Hindlimb muscle (tissue), 1 donor: ENCODE results near the gene RAB30. TPM values are rescaled to one million over a fixed set of nuclear protein-coding genes. Genes with fewer than 3 reads are reported as not detected.

Source experiments
- DNase-seq: peaks from one replicate; pipeline ENCODE4 v3.0.0-alpha.2; 2013
- polyA plus RNA-seq: library from polyadenylated mRNA; unstranded; fragments of 120-200 nt; gene quantifications from one replicate; pipeline ENCODE4 v1.2.1, GENCODE V29; 2013; ENCODE audit not compliant: insufficient read length

The RAB30 gene
- polyA plus RNA-seq = 13.9 TPM

- peak; percentile 99 for DNase-seq
Measured at GRCh38 chr11:83071567-83072349, at the start of gene RAB30. RAB30 (minus strand) TSS chr11:83071897; CDS start chr11:82997316, 74,581 bp downstream.

- no peak for DNase-seq
Measured at GRCh38 chr11:83120327-83120726, 48.6 kb upstream of the RAB30 start.

- DNase-seq = no peak
Measured at GRCh38 chr11:83119216-83119615, 47.5 kb upstream of the RAB30 start.

GRCh38 chr11:83118814-83119213 is 47.1 kb upstream of the RAB30 start:
- no peak for DNase-seq

DNA sequence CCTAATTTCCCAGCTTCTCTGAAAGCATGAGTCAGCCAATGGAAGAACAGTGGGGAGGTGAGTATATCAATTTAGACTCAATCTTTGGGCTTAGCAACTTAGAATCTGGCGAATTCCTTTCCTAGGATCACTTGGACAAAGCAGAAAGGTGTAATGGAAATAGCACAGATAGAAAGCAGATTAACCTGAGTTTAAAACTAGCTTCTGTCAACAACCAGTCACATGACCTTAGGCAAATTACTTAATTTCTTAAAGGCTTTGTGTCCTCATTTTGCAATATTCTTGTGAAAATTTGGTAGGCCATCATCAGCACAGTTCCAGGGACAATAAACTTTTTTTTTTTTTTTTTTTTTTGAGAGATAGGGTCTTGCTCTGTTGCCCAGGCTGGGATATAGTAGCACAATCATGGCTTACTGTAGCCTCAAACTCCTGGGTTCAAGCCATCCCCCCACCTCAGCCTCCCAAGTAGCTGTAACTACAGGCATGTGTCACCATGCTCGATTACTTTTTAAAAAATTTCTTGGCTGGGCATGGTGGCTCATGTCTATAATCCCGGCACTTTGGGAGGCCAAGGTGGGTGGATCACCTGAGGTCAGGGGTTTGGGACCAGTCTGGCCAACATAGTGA is 44.4 kb upstream of the RAB30 start:
- DNase-seq = no peak

DNA sequence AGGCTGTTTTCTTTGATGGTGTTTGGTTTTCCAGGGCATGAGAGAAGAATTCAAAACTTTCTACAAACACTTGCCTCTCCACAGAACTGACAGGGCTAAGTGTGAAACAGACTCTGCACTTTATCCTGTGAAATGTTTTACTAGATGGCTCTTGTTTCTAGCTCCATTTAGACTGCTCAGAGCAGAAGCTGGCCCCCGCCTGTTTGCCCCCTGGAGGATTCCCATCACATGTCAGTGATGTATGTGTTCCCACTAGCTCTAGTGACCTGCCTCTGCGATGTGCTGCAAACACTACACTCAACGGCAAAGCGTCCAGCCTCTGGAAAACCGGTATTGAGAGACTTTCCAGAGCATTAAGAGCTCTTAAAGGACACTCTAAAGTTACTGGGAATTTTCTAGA is 43.9 kb upstream of the RAB30 start:
- peak; percentile 5 for DNase-seq

DNA sequence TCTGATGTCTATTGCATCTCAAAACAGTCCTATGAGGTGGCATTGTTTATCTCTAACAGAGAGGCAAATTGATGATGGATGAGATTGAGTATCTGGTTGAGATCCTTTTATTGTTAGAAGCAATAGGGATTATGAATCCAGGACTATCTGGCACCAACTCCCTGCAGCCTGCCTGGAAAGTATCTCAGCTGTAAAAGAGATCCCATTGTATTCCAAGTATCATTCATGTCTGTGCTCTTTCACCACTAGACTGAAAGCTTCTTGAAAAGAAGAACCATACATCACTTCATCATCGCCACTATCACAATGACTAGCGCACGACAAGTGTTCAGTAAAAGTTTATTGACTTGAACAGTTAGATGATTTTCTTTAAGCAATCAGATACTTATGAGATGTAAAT is 43.3 kb upstream of the RAB30 start:
- DNase-seq = no peak

DNA sequence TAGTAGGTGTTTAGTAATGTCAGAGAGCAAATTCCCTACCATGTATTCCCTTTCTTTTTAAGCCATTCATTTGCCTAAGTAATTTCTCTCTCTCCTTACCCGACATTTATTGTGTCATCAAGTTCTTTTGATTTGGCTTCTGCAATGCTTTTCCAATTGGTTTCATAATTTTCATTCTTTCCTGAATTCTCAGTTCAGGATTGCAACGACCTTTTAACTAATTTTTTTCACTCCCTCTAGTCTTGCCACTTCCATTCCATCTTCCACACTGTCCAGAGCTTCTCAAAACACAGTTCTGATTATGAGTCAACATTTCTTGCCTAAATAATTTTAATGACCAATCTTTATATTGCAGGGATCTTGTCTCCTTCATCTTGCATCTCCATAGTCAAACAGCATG is 41.2 kb upstream of the RAB30 start:
- no peak for DNase-seq

GRCh38 chr11:83105168-83105567 is 33.5 kb upstream of the RAB30 start:
- no peak for DNase-seq

DNA sequence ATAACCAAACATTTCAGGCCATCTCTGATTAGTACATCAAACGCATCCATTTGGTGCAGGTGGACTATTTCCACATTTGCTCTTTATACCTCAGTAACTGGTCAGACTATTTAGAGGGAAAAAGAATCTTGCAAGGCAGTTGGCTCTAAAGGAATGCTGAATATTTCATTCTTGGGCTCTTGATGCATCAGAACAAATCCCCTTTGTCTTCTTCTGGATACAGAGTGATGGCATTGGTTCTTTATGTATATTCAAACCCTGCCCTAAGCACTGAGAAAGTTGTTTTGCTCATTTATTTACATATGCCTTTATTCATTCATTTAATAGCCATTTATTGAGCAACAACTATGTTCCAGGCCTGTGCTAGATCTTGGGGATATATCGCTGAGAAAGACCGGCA is 31.1 kb upstream of the RAB30 start:
- no peak for DNase-seq

- DNase-seq = no peak
Measured at GRCh38 chr11:83097429-83098075, 25.9 kb upstream of the RAB30 start.

GRCh38 chr11:83093634-83094033 is 21.9 kb upstream of the RAB30 start:
- no peak for DNase-seq

GRCh38 chr11:83092488-83093384 is 21.0 kb upstream of the RAB30 start:
- DNase-seq = no peak

GRCh38 chr11:83088965-83089364 is 17.3 kb upstream of the RAB30 start:
- no peak for DNase-seq

DNA sequence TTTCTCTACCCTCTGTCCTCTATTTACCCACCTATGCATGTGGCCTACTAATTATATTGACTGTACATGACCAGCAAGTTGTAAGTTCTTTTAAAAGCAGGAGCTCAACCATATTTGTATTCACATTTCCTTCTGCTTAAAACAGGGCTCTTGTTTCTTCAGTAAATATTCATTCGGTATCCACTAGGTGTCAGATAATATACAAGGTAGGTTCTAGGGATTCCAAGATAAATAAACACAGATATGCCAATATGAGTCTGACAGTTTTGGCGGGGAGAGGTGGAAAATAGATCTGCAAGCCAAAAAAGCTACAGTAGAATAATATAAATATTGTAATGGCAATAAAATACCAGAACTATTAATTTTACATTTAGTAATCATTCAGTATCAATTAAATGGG is 15.3 kb upstream of the RAB30 start:
- no peak for DNase-seq

DNA sequence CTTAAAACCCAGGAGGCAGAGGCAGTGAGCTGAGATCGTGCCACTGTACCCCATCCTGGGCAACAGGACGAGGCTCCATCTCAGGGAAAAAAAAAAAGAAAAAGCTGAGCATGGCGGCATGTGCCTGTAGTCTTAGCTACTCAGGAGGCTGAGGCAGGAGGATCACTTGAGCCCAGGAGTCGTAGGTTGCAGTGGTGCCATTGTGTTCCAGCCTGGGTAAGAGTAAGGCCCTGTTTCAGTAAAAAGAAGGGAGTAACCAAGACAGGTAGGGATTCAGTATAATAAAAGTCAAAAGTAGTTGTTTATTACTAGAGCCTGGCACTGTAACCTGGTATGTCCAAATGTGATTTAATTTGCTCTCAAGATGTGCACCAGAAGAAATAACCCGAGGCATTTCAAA is 8.1 kb upstream of the RAB30 start:
- DNase-seq = no peak

DNA sequence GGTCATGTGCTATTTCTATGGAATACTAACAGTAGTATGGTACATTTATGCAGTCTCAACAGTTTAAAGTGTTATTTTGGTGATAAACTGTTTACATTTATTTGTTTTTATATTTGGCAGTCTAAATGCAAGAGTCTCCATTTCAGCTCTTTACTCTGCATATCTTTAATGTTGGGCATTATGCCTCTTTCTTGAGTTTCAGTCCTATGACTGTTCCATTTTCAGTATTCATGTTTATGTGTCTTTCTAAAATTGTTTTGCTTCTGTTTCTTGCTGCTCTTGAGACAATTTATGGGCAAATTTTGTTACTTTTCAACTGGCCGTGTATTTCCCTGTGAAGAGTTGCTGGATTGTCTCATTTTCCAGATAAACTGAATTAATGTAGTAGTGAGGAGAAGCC is 6.6 kb upstream of the RAB30 start:
- DNase-seq = no peak

DNA sequence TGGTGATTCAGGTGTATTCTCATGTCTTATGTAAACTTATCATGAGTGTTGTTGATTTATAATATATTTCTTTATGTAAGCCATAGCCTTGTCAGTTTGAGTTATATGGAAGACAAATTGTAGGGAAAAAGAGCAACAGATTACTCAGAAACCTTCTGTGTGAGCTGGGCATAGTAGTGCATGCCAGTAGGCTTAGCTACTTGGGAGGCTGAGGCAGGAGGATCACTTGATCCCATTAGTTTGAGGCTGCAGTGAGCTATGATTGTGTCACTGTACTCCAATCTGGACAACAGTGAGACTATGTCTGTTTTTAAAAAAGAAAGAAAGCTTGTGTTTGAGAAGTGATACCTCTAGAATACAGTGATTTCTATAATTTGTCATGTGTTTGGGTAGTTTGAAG is 2.2 kb upstream of the RAB30 start:
- DNase-seq = no peak

DNA sequence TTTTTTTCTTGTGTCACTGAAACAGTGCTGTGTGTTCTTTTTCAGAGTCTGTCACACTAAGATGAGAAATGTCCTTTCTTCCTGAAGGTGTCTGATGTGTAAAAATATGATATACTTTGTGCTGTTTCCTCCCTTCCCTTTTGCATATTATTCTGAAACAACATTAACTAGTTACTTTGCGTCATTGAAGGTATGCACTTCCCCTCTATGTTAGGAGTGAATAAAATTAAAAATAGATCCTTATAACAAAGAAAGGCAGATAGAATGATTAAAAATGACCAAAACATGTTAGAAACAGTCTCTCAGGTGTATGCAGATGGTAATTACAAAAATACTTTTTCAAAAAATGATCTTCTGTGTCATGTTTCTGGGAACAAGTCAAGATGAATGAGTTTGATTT is 1.6 kb upstream of the RAB30 start:
- no peak for DNase-seq

GRCh38 chr11:83072350-83073242 is 899 bp upstream of the RAB30 start:
- no peak for DNase-seq

DNA sequence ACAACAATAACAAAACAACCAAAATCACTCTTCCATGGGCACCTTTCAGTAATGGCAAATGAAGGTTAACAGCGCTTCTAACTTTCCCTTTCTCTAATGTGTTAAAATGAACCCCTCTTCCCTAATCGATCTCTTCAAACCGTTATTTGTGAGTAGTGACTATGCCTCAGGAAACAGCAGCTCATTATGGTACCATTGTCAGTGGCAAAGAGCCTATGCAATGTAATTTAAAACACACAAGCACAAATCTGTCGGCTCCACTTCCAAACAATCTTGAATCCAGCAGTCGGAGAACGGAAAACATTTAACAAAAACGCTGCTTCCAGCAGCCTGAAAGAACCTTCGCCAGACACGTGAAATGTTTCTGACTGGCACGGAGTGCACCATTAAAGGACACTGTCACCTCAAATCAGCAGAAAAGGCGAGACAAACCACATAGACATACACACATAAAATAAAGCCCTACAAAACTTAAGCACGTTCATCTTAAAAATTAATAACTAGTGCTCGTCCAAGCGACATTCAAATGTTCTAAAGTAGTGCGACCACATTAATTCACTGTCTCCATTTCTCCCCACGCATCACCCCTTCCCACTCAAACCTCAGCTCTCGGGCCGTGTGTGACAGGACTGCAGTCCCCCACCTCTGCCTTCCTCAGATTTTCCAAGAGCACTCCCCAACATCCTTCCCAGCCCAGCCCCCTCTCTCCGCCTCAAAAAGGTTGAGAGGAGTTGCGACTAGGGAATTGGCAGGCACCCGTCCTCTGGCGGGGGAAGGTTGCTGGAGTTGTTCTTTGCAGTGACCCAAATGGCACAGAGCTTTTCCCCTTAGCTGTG is 748 bp downstream of the RAB30 start:
- peak; percentile 61 for DNase-seq
